HepG2 (cell line): ENCODE data around the gene AHCYL1. TPM values are rescaled to one million over a fixed set of nuclear protein-coding genes. Genes with fewer than 3 reads are reported as not detected.

ENCODE experiments used
- ATAC-seq: fragments of 200-7000 bp; cut with Tn5 transposase; 3 replicates; pipeline ENCODE4 v1.9.1; 2020; ENCODE audit warnings: mild to moderate bottlenecking, moderate library complexity
- BruUV-seq: library from RNA; stranded (reverse); fragments of 400-500 nt; replicated peaks from 2 replicates; lab custom pipeline; 2021; lab: Mats Ljungman, UMichigan
- CTCF ChIA-PET: fragments of 300-600 bp; formaldehyde crosslinking; extraction: SDS; loops from one replicate; lab custom pipeline; 2021; ENCODE audit warnings: low total read pairs, inconsistent platforms, low intra/inter-chr PET ratio; lab: Yijun Ruan, JAX
- POLR2A ChIA-PET: fragments of 350-600 bp; sonication (Branson Sonifier 250); formaldehyde crosslinking; loops from one replicate; lab custom pipeline; 2020; ENCODE audit warnings: antibody characterized with exemption, inconsistent platforms; lab: Yijun Ruan, JAX
- DNase-seq: peaks from one replicate; pipeline ENCODE4 v3.0.0-alpha.2; 2015; ENCODE audit warnings: low spot score
- FAIRE-seq: peaks from 3 replicates; lab custom pipeline; 2011; peaks lifted over from hg19 to GRCh38; lab: Jason Lieb, UNC
- H2AFZ ChIP-seq: one replicate; pipeline ENCODE4 v1.6.1; 2011; ENCODE audit warnings: low read length, inconsistent platforms
- H3K27ac ChIP-seq: fragments of 300-600 bp; 3 replicates; pipeline ENCODE4 v1.8.0; 2011; ENCODE audit warnings: mixed run types, mild to moderate bottlenecking, mixed read lengths, low read length, inconsistent platforms; ENCODE audit not compliant: insufficient read depth; ENCODE audit errors: extremely low read length
- H3K27me3 ChIP-seq, 2 experiments: fragments of 200-600 bp in 1 of 2; 2 replicates in 1 of 2; 3 replicates in 1 of 2; pipeline versions ENCODE4 v1.6.0 to v1.8.0; 2011; ENCODE audit warnings: low read length in 2 of 2, mild to moderate bottlenecking in 2 of 2, moderate library complexity in 2 of 2, inconsistent platforms in 1 of 2; ENCODE audit not compliant: insufficient read depth in 2 of 2, control insufficient read depth in 1 of 2
- H3K36me3 ChIP-seq, 2 experiments: fragments of 200-600 bp in 1 of 2; replicated peaks in 1 of 2; 2 replicates in 1 of 2; 3 replicates in 1 of 2; pipeline versions ENCODE4 v1.5.1 to v1.8.0; 2011; ENCODE audit warnings: low read length in 2 of 2, inconsistent platforms in 1 of 2; ENCODE audit not compliant: insufficient read depth in 2 of 2, control insufficient read depth in 1 of 2
- H3K4me1 ChIP-seq: 2 replicates; pipeline ENCODE4 v1.5.1; 2012; ENCODE audit warnings: low read length, inconsistent platforms; ENCODE audit not compliant: insufficient read depth
- H3K4me2 ChIP-seq: 2 replicates; pipeline ENCODE4 v1.6.0; 2011; ENCODE audit warnings: low read depth, low read length, inconsistent platforms
- H3K4me3 ChIP-seq, 3 experiments: fragments of 200-600 bp in 1 of 3; sonication (generic), shearing (Covaris generic) in 1 of 3; replicated peaks in 1 of 3; 2 replicates each; pipeline ENCODE4 v1.5.1; 2011 to 2016; ENCODE audit warnings: low read length in 3 of 3, inconsistent platforms in 2 of 3, low read depth in 2 of 3, mild to moderate bottlenecking in 2 of 3, control low read depth in 1 of 3, mixed read lengths in 1 of 3; ENCODE audit not compliant: insufficient read depth in 1 of 3
- H3K79me2 ChIP-seq: one replicate; pipeline ENCODE4 v1.6.1; 2011; ENCODE audit warnings: low read length, inconsistent platforms; ENCODE audit not compliant: insufficient read depth
- H3K9ac ChIP-seq: 2 replicates; pipeline ENCODE4 v1.6.0; 2011; ENCODE audit warnings: mild to moderate bottlenecking, low read depth, low read length, inconsistent platforms; ENCODE audit not compliant: insufficient read depth
- H3K9me3 ChIP-seq: 2 replicates; pipeline ENCODE4 v1.5.1; 2012; ENCODE audit warnings: mild to moderate bottlenecking, low read length
- H4K20me1 ChIP-seq: 2 replicates; pipeline ENCODE4 v1.6.0; 2011; ENCODE audit warnings: inconsistent platforms, mild to moderate bottlenecking, low read length, moderate library complexity; ENCODE audit not compliant: insufficient read depth
- CREB1 ChIP-seq, 2 experiments: fragments of 450-650 bp in 1 of 2; IDR thresholded peaks; 2 replicates each; pipeline ENCODE4 v1.6.1; 2016 to 2017; ENCODE audit warnings: control low read depth in 1 of 2, mild to moderate bottlenecking in 1 of 2, missing compliant biosample characterization in 1 of 2, missing genetic modification characterization in 1 of 2
- NR2F6 ChIP-seq, 2 experiments: IDR thresholded peaks; 2 replicates each; pipeline ENCODE4 v1.6.1; 2016; ENCODE audit warnings: antibody characterized with exemption in 1 of 2, mild to moderate bottlenecking in 1 of 2
- PPARG ChIP-seq: conservative IDR thresholded peaks from 2 replicates; pipeline ENCODE4 v1.6.1; 2016; ENCODE audit warnings: missing biosample characterization, missing genetic modification reagents
- ZNF879 ChIP-seq: sonication (generic); formaldehyde crosslinking; IDR thresholded peaks from 2 replicates; pipeline ENCODE4 v1.8.1; 2023; ENCODE audit warnings: missing genetic modification reagents
- WGBS: methylation state at CpG from one replicate; pipeline ENCODE4 v1.1.6; 2017; ENCODE audit warnings: low lambda C conversion rate; 5-methylcytosine and 5-hydroxymethylcytosine counted together
- in situ Hi-C: cut with HindIII; loops from 2 replicates; pipeline ENCODE4 v1.10.0; 2017; ENCODE audit warnings: low pct_unique_long_range_greater_than_20kb; ENCODE audit not compliant: extremely low pct_ligation_motif_present
- intact Hi-C: fragments of 100-400 bp; cut with micrococcal nuclease; formaldehyde crosslinking; loops from one replicate; pipeline ENCODE4 v1.10.0; 2022; ENCODE audit not compliant: unreplicated experiment
- polyA plus RNA-seq, 8 experiments: library from polyadenylated mRNA; depleted of rRNA in 3 of 8; stranded (reverse) in 7 of 8; unstranded in 1 of 8; fragments of >200 nt; fragmentation: Illumina TruSeq in 4 of 8; extraction: Trizol in 4 of 8; gene quantifications; 2 replicates each; pipeline versions ENCODE4 v1.2.1 to v1.2.3, GENCODE V29; 2011 to 2016; ENCODE audit warnings: low read depth in 4 of 8, missing spikeins in 1 of 8, mixed read lengths in 1 of 8; ENCODE audit not compliant: insufficient read depth in 1 of 8
- total RNA-seq, 5 experiments: library from RNA; depleted of rRNA; stranded (reverse); fragments of >200 nt; fragmentation: Illumina TruSeq; extraction: Trizol; gene quantifications; 2 replicates each; pipeline ENCODE4 v1.2.3, GENCODE V29; 2016; ENCODE audit warnings: low read depth in 1 of 5
- TF ChIP-seq, protein P1 (sequence below): sonication (generic); formaldehyde crosslinking; IDR thresholded peaks from 2 replicates; pipeline ENCODE4 v1.4.0; 2020; ENCODE audit warnings: missing genetic modification reagents, mild to moderate bottlenecking, borderline replicate concordance

AHCYL1 gene
- total and polyA plus RNA-seq, 2 of the 13 experiments (the other 11 are each of a cell fraction or from before 2014, with no cell fraction given), result 40.9 to 76.3 TPM

- ChIA-PET CTCF (no interaction called here), POLR2A (no interaction called here)
- H3K27me3 ChIP-seq, result no peaks in the 10 kb centered on the region
- WGBS, result 89% methylated on average over 7 of the region's 9 CpGs
- in situ Hi-C loops (no loop called here), intact Hi-C loops (no loop called here)
- H3K4me2 ChIP-seq, result no peak overlapping the region
- BruUV-seq, result no TSS peak
- no peak overlapping the region for H3K9ac ChIP-seq
- H3K79me2 ChIP-seq, result no peaks in the 10 kb centered on the region
- TF ChIP-seq, protein P1, sequence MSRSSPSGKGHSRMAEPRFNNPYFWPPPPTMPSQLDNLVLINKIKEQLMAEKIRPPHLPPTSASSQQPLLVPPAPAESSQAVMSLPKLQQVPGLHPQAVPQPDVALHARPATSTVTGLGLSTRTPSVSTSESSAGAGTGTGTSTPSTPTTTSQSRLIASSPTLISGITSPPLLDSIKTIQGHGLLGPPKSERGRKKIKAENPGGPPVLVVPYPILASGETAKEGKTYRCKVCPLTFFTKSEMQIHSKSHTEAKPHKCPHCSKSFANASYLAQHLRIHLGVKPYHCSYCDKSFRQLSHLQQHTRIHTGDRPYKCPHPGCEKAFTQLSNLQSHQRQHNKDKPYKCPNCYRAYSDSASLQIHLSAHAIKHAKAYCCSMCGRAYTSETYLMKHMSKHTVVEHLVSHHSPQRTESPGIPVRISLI (CRISPR knock-in tag), result peak; percentile 48; the same call in 1 of the 2 replicates
- no peak for TF ChIP-seq CREB1 (IDR thresholded peaks at IDR 0.05)
- TF ChIP-seq CREB1 (CRISPR knock-in tag; IDR thresholded peaks at IDR 0.05), result no peak
- TF ChIP-seq PPARG (CRISPR knock-in tag), result 0 out of 2 replicates have a peak, but pooled peaks have one; percentile 12
- TF ChIP-seq ZNF879 (CRISPR knock-in tag), result no peak
- TF ChIP-seq NR2F6 (IDR thresholded peaks at IDR 0.05), result peak; percentile 60
- TF ChIP-seq NR2F6 (CRISPR knock-in tag; IDR thresholded peaks at IDR 0.05), result no peak
- 0 out of 2 replicates have a peak, but pooled peaks cover 2% of the 10 kb centered on the region for H4K20me1 ChIP-seq
- DNase-seq (peak; percentile 10), ATAC-seq (no peak), FAIRE-seq (no peak)
- H3K27ac ChIP-seq, result no peak overlapping the region
- no peak overlapping the region for H2AFZ ChIP-seq
- no peaks in the 10 kb centered on the region for H3K9me3 ChIP-seq
- peaks cover 38 to 78% of the 10 kb centered on the region in 2 experiments for H3K36me3 ChIP-seq
- no peak overlapping the region for H3K4me3 ChIP-seq
- H3K4me1 ChIP-seq, result peaks cover 24% of the 10 kb centered on the region
Observed at GRCh38 chr1:110048923-110049601, 64.5 kb downstream of the AHCYL1 start.
